NCI-H2107 treated with DMSO at 0.1 percent for 48 hours (cell line): ENCODE data around the gene SLC44A5.
"Not testable (repeated sequence)": the region's sequence is repeated elsewhere in the genome, so short reads cannot be mapped to it uniquely, and the experiment has no call there.

ENCODE experiments used
- DNase-seq: peaks from one replicate; lab custom pipeline; 2025; ENCODE audit not compliant: unreplicated experiment; lab: John Stamatoyannopoulos, UW

Gene SLC44A5

GRCh38 chr1:75469586-75470173, 141.2 kb downstream of the SLC44A5 start:
- no peak for DNase-seq

DNA sequence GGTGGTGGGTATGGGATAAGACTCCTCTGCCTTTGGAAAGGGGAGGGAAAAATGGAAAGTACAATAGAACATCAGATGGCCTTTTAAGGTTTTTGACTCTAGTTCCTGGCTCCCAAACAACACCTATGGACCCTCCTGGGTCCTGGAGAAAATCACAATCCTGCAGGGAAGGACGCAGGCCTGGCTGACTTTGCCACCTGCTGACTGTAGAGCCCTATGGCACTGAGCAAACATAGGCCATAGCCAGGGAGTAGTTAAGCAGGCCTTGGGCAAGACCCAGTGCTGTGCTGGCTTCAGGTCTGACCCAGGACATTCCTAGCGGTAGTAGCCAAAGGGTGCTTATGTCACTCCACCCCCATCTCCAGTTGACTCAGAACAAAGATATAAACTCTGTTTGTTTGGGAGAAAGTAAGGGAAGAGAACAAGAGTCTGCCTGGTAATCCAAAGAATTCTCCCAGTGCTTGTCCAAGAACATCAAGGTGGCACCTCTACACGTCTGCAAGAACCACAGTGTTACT, 149.0 kb downstream of the SLC44A5 start:
- DNase-seq, result no peak

DNA sequence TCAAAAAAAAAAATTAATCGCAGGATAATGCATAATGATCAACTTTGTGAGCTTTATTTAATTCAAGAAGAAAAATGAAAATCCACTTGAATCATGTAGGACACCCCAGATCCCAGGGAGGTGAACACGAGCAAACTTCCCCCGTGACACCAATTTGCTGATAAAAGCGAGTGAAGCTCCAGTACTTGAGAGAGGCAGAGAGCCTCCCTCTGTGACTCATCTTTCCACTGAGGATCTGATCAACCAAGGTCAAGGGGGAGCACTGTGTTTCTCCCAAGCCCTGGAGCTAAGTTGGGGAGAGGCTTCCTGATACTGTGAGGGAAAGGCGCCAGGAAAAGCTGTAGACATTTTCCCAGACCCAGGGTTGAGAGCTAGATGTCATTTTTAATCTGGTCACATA, 160.9 kb downstream of the SLC44A5 start:
- DNase-seq, result no peak

- no peak for DNase-seq
Observed at GRCh38 chr1:75444220-75444619, 166.7 kb downstream of the SLC44A5 start.

GRCh38 chr1:75440274-75440673, 170.6 kb downstream of the SLC44A5 start:
- no peak for DNase-seq

- DNase-seq, result no peak
Observed at GRCh38 chr1:75438355-75438754, 172.6 kb downstream of the SLC44A5 start.

DNA sequence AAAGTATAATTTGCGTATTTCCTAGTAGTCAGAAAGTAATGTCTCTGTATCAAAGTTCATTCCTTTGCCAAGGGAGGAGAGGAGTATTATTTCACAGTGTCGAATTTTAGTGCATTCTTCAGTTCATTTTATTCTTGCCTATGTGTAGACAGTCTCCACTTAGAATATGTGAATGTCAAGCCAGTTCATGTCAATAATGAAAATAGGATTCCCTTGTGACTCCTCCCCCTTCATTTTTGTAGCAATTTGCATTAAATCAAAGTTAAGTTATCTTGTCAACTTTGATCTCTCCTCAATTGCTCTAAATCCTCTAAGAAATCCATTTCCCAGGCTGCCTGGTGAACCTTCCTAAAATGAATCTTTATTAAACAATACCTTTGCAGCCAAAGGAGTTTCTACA, 179.1 kb downstream of the SLC44A5 start:
- no peak for DNase-seq

DNA sequence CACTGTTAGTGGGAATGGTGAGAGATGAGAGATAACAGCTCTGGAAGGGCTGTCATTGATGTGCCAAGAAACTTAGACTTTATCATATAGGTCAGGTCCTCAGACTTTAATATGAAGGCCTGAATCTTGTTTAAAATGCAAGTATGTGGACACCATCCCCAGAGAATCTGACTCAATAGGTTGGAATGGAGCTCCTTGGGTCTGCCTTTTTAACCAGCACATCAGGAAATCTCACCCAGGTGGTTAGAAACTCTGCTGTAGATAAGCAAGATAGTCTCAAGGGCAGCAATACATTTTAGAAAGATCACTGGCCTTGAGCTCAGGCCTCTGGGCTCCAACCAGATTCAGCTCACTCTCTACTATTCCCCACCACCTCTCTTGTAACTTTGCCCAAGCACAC, 180.4 kb downstream of the SLC44A5 start:
- no peak for DNase-seq

- no peak for DNase-seq
Observed at GRCh38 chr1:75426688-75427087, 184.2 kb downstream of the SLC44A5 start.

DNA sequence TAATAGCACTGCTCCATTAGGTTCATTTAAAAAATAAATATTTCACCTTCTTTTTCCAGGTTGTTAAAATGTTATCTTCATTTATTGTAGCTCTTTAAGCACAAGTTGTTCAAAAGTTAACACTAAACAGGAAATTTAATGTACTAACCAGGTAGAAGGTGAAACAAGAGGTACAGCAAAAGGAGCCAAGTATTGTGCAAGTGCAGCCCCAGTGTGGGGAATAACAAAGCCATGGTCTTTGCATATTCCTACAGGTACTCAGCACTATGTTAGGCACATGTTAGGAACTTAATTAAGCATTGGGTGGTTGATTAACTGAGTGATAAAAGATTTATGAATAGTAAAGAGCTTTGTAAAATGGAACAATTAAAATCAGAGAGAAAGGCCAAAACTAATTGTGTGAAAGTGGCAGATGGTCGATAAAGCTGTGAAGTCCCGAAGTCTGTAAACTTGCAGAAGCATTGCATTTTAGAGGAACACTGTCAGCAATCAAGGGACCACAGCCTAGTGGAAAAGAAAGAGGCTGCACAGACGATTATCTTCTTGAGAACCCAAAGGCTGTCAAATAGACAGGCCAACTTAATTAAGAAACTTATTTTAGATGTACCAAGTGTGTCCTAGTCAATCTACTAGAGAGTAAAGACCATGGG, 185.8 kb downstream of the SLC44A5 start:
- DNase-seq, result no peak

- DNase-seq, result no peak
Observed at GRCh38 chr1:75423616-75424015, 187.3 kb downstream of the SLC44A5 start.

DNA sequence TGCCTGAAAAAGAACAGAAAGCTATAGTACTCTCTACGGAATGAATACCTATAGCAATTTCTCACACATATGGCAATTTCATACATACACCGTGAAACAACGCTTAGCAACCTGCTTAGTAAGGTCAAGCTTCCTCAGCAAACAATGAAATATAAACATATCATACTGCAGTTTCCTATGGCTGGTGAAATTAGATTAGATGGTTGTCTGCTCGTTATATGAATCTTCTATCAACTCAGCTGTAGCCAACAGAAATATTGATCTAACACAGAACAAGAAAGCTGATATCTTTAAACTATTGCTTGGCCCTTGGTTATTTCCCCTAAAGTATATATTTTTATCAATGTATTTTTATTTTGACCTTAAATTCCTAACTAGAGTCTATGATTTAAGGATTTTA, 187.8 kb downstream of the SLC44A5 start:
- no peak for DNase-seq

GRCh38 chr1:75421371-75421770, 189.5 kb downstream of the SLC44A5 start:
- DNase-seq, result no peak

- no peak for DNase-seq
Observed at GRCh38 chr1:75415187-75415586, 195.7 kb downstream of the SLC44A5 start.

DNA sequence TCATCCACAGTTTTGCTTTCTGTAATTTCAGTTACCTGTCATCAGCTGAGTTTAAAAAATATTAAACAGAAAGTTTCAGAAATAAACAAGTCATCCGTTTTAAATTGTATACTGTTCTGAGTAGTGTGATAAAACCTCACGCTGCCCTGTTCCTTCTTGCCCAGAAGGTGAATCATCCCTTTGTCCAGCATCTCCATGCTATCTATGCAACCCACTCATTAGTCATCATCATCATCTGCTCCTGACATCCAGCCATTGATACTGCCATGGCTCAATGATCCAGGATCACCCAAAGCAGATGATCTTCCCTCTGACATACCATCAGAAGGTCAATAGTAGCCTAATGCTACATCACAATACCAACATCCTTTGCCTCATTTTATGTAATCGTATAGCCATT, 198.3 kb downstream of the SLC44A5 start:
- no peak for DNase-seq

GRCh38 chr1:75404681-75405080, 206.2 kb downstream of the SLC44A5 start:
- DNase-seq, result not testable (repeated sequence)

GRCh38 chr1:75403147-75403646, 207.7 kb downstream of the SLC44A5 start:
- DNase-seq, result not testable (repeated sequence)

DNA sequence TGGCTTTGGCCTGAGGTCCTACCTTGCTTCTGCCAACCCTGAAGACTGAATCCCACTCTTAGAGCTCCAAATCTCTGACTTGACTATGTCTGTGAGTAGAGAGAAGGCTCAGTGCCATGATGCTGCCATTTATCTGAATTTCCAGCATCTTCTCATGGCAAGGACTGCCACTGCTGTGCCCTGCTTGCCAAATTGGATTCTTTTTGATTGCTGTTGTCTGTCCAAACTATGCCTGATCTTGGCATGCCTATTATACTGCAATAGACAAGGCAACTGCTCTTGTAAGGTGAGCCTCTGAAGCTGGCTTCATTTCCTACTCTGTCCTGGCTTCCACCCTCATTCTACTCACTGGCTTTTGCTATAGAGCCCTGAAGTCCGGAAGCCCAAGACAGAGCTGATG, 210.2 kb downstream of the SLC44A5 start:
- DNase-seq, result no peak

DNA sequence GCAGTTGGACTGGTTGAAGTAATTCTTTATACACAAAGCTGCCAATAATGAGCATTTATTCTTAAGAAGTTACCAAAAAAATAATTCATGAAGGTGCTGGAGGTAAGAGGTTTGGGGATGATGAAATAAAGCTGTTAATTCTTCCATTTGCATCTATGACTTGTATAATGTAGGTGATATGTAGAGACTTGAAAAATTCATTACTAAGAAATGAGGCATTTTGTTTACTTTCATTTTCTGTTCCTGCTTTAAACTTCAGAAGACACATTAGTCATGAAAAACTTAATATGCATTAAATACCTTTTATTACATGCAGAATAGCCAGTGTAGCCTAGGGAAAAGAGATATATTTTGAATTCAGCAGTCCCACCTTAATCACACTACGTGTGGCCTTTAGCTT, 214.2 kb downstream of the SLC44A5 start:
- DNase-seq, result no peak

GRCh38 chr1:75396260-75396659, 214.7 kb downstream of the SLC44A5 start:
- DNase-seq, result no peak

DNA sequence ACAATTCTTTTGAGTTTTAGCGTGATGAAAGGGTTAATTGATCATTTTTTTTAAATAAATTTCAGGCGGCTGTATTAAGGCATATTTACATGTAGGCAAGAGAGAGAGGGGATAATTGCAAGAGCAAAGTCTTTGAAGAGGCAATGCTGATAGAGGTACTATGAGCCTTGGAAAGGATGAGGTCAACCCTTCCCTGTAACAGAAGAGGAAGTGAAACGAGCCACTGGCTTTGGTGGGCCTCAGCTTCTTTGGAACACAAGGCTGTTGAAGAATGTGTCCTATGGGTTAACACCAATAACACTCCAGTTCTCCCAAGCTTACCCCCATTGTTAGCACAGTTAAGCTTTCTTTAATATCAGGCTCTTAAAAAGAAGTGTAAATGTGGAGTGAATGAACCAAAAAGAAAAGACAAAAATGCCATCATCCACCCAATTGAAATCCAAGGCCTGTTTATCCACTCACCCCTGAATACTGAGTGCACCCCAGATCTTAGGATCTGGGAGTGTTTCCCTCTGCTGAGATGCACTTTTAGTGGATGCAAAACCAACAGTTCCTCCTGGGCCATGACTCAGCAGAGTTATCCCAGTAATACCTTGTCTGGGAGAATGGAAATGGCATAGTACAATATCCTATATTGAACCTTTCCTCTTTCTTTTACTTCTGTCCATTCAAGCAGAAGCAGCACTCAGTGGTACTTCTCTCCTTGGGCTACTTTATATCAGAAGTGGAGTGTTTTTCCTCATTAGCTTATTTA, 216.4 kb downstream of the SLC44A5 start:
- no peak for DNase-seq

- DNase-seq, result no peak
Observed at GRCh38 chr1:75392278-75392677, 218.6 kb downstream of the SLC44A5 start.
